HepG2 (cell line): ENCODE data around the gene ZFHX3. TPM values are rescaled to one million over a fixed set of nuclear protein-coding genes. Genes with fewer than 3 reads are reported as not detected.
A peak's percentile ranks its signal among the peaks of the same experiment; 100 is the strongest.

Experiments used
- ATAC-seq: fragments of 200-7000 bp; cut with Tn5 transposase; 3 replicates; pipeline ENCODE4 v1.9.1; 2020; ENCODE audit warnings: mild to moderate bottlenecking, moderate library complexity
- BruUV-seq: library from RNA; stranded (reverse); fragments of 400-500 nt; replicated peaks from 2 replicates; lab custom pipeline; 2021; lab: Mats Ljungman, UMichigan
- CTCF ChIA-PET: fragments of 300-600 bp; formaldehyde crosslinking; extraction: SDS; loops from one replicate; lab custom pipeline; 2021; ENCODE audit warnings: low total read pairs, inconsistent platforms, low intra/inter-chr PET ratio; lab: Yijun Ruan, JAX
- POLR2A ChIA-PET: fragments of 350-600 bp; sonication (Branson Sonifier 250); formaldehyde crosslinking; loops from one replicate; lab custom pipeline; 2020; ENCODE audit warnings: antibody characterized with exemption, inconsistent platforms; lab: Yijun Ruan, JAX
- DNase-seq: peaks from one replicate; pipeline ENCODE4 v3.0.0-alpha.2; 2015; ENCODE audit warnings: low spot score
- FAIRE-seq: peaks from 3 replicates; lab custom pipeline; 2011; peaks lifted over from hg19 to GRCh38; lab: Jason Lieb, UNC
- H2AFZ ChIP-seq: one replicate; pipeline ENCODE4 v1.6.1; 2011; ENCODE audit warnings: low read length, inconsistent platforms
- H3K27ac ChIP-seq: fragments of 300-600 bp; 3 replicates; pipeline ENCODE4 v1.8.0; 2011; ENCODE audit warnings: mixed run types, mild to moderate bottlenecking, mixed read lengths, low read length, inconsistent platforms; ENCODE audit not compliant: insufficient read depth; ENCODE audit errors: extremely low read length
- H3K27me3 ChIP-seq, 2 experiments: fragments of 200-600 bp in 1 of 2; 2 replicates in 1 of 2; 3 replicates in 1 of 2; pipeline versions ENCODE4 v1.6.0 to v1.8.0; 2011; ENCODE audit warnings: low read length in 2 of 2, mild to moderate bottlenecking in 2 of 2, moderate library complexity in 2 of 2, inconsistent platforms in 1 of 2; ENCODE audit not compliant: insufficient read depth in 2 of 2, control insufficient read depth in 1 of 2
- H3K36me3 ChIP-seq, 2 experiments: fragments of 200-600 bp in 1 of 2; replicated peaks in 1 of 2; 2 replicates in 1 of 2; 3 replicates in 1 of 2; pipeline versions ENCODE4 v1.5.1 to v1.8.0; 2011; ENCODE audit warnings: low read length in 2 of 2, inconsistent platforms in 1 of 2; ENCODE audit not compliant: insufficient read depth in 2 of 2, control insufficient read depth in 1 of 2
- H3K4me1 ChIP-seq: 2 replicates; pipeline ENCODE4 v1.5.1; 2012; ENCODE audit warnings: low read length, inconsistent platforms; ENCODE audit not compliant: insufficient read depth
- H3K4me2 ChIP-seq: 2 replicates; pipeline ENCODE4 v1.6.0; 2011; ENCODE audit warnings: low read depth, low read length, inconsistent platforms
- H3K4me3 ChIP-seq, 3 experiments: fragments of 200-600 bp in 1 of 3; sonication (generic), shearing (Covaris generic) in 1 of 3; replicated peaks in 1 of 3; 2 replicates each; pipeline ENCODE4 v1.5.1; 2011 to 2016; ENCODE audit warnings: low read length in 3 of 3, inconsistent platforms in 2 of 3, low read depth in 2 of 3, mild to moderate bottlenecking in 2 of 3, control low read depth in 1 of 3, mixed read lengths in 1 of 3; ENCODE audit not compliant: insufficient read depth in 1 of 3
- H3K79me2 ChIP-seq: one replicate; pipeline ENCODE4 v1.6.1; 2011; ENCODE audit warnings: low read length, inconsistent platforms; ENCODE audit not compliant: insufficient read depth
- H3K9ac ChIP-seq: 2 replicates; pipeline ENCODE4 v1.6.0; 2011; ENCODE audit warnings: mild to moderate bottlenecking, low read depth, low read length, inconsistent platforms; ENCODE audit not compliant: insufficient read depth
- H3K9me3 ChIP-seq: 2 replicates; pipeline ENCODE4 v1.5.1; 2012; ENCODE audit warnings: mild to moderate bottlenecking, low read length
- H4K20me1 ChIP-seq: 2 replicates; pipeline ENCODE4 v1.6.0; 2011; ENCODE audit warnings: inconsistent platforms, mild to moderate bottlenecking, low read length, moderate library complexity; ENCODE audit not compliant: insufficient read depth
- ATF5 ChIP-seq: sonication (generic); formaldehyde crosslinking; IDR thresholded peaks from 2 replicates; pipeline ENCODE4 v1.4.0; 2020; ENCODE audit warnings: mild to moderate bottlenecking, low read depth, missing genetic modification reagents
- DZIP1 ChIP-seq: sonication (generic); formaldehyde crosslinking; IDR thresholded peaks from 2 replicates; pipeline ENCODE4 v1.5.0; 2020; ENCODE audit warnings: mild to moderate bottlenecking, missing genetic modification reagents
- MTA1 ChIP-seq: sonication (generic); formaldehyde crosslinking; IDR thresholded peaks from 2 replicates; pipeline ENCODE4 v1.4.0; 2020; ENCODE audit warnings: missing genetic modification reagents, mild to moderate bottlenecking, borderline replicate concordance
- ZNF558 ChIP-seq: sonication (generic); formaldehyde crosslinking; IDR thresholded peaks from 2 replicates; pipeline ENCODE4 v1.9.0; 2022; ENCODE audit warnings: mild to moderate bottlenecking, missing genetic modification reagents, borderline replicate concordance
- ZSCAN21 ChIP-seq: sonication (generic); formaldehyde crosslinking; IDR thresholded peaks from 2 replicates; pipeline ENCODE4 v1.8.0; 2022; ENCODE audit warnings: mild to moderate bottlenecking, missing genetic modification reagents, moderate library complexity, borderline replicate concordance
- WGBS: methylation state at CpG from one replicate; pipeline ENCODE4 v1.1.6; 2017; ENCODE audit warnings: low lambda C conversion rate; 5-methylcytosine and 5-hydroxymethylcytosine counted together
- in situ Hi-C: cut with HindIII; loops from 2 replicates; pipeline ENCODE4 v1.10.0; 2017; ENCODE audit warnings: low pct_unique_long_range_greater_than_20kb; ENCODE audit not compliant: extremely low pct_ligation_motif_present
- intact Hi-C: fragments of 100-400 bp; cut with micrococcal nuclease; formaldehyde crosslinking; loops from one replicate; pipeline ENCODE4 v1.10.0; 2022; ENCODE audit not compliant: unreplicated experiment
- polyA plus RNA-seq, 8 experiments: library from polyadenylated mRNA; depleted of rRNA in 3 of 8; stranded (reverse) in 7 of 8; unstranded in 1 of 8; fragments of >200 nt; fragmentation: Illumina TruSeq in 4 of 8; extraction: Trizol in 4 of 8; gene quantifications; 2 replicates each; pipeline versions ENCODE4 v1.2.1 to v1.2.3, GENCODE V29; 2011 to 2016; ENCODE audit warnings: low read depth in 4 of 8, missing spikeins in 1 of 8, mixed read lengths in 1 of 8; ENCODE audit not compliant: insufficient read depth in 1 of 8
- total RNA-seq, 5 experiments: library from RNA; depleted of rRNA; stranded (reverse); fragments of >200 nt; fragmentation: Illumina TruSeq; extraction: Trizol; gene quantifications; 2 replicates each; pipeline ENCODE4 v1.2.3, GENCODE V29; 2016; ENCODE audit warnings: low read depth in 1 of 5
- TF ChIP-seq, protein P1 (sequence below), 2 experiments: sonication (generic) in 1 of 2; formaldehyde crosslinking in 1 of 2; IDR thresholded peaks; 2 replicates each; pipeline versions ENCODE4 v1.4.0 to v1.6.1; 2018 to 2020; ENCODE audit warnings: missing genetic modification reagents in 2 of 2, borderline replicate concordance in 1 of 2, low read depth in 1 of 2, mild to moderate bottlenecking in 1 of 2, missing biosample characterization in 1 of 2
- TF ChIP-seq, protein P2 (sequence below): sonication (generic); formaldehyde crosslinking; IDR thresholded peaks from 2 replicates; pipeline ENCODE4 v1.4.0; 2020; ENCODE audit warnings: missing genetic modification reagents, mild to moderate bottlenecking, borderline replicate concordance

The ZFHX3 gene
- total and polyA plus RNA-seq, 2 of the 13 experiments (the other 11 are each of a cell fraction or from before 2014, with no cell fraction given): 5.0 to 6.0 TPM

- Histone ChIP-seq H3K4me1 (no peaks in the 10 kb centered on the region), H2AFZ (no peak overlapping the region), H3K79me2 (peaks cover 45% of the 10 kb centered on the region)
- in situ Hi-C loops: no loop called here
- intact Hi-C loops: loop anchor here (10.0 kb wide), 1 partner anchor 233 kb away; no protein-coding TSS in a partner anchor
- TF ChIP-seq DZIP1 (CRISPR knock-in tag) (no peak), ZNF558 (no peak)
- TF ChIP-seq, all 625 proteins: peak for 0
- ATAC-seq (no peak), FAIRE-seq (no peak), DNase-seq (no peak)
- BruUV-seq: no TSS peak
- WGBS: 93% methylated on average over 9 of the region's 9 CpGs
- Histone ChIP-seq H3K4me3 (no peak overlapping the region), H3K27me3 (no peaks in the 10 kb centered on the region), H3K36me3 (peaks cover 23 to 39% of the 10 kb centered on the region in 2 experiments), H3K27ac (no peak overlapping the region), H3K9ac (no peak overlapping the region), H3K4me2 (no peak overlapping the region), H3K9me3 (no peaks in the 10 kb centered on the region), H4K20me1 (peaks cover 10% of the 10 kb centered on the region; the same call in 1 of the 2 replicates)
- CTCF ChIA-PET: interaction anchor here (0.7 to 1.4 kb wide), 2 partner anchors 14 to 129 kb away, joined by 3 to 7 read pairs; no protein-coding TSS in a partner anchor
- POLR2A ChIA-PET: no interaction called here
These were observed 86.1 kb downstream of the ZFHX3 start for GRCh38 chr16:72961863-72962262.

DNA sequence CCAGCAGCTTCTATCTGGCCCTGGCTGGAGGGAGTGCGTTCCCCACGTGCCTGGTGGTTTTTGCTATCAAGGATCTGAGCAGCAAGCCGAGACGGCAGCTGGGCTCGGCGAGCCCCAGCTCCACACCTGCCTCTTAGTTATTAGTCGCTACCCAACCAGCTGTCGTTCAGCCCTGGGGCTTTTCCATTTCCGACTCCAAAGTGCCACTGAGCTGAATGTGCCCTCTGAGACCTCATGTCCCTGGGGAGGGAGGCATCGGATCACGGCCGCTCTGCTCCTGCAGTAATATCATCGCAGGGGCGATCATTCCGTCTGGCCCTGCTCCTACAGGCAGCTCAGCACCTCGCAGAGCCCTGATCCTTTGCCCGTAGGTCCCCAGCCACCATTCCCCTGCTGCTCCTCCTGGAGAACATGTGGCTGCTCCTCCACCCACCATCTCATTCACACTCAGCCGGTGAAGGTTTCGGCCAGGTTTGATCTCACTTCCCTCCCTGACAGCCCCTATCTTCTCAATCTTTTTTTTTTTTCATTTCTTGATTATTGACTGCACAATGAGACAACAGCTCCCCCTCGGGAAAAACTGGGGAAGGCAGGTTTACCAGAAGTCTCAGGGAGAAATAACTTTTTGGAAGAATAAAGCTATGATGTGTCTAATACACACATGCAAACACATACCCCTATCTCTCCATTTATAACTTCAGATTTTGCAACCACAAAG is 86.7 kb downstream of the ZFHX3 start:
- H3K79me2 ChIP-seq: peaks cover 39% of the 10 kb centered on the region
- DNase-seq: no peak
- H4K20me1 ChIP-seq: peaks cover 10% of the 10 kb centered on the region; the same call in 1 of the 2 replicates
- no peak overlapping the region for H3K27ac ChIP-seq
- H3K9ac ChIP-seq: no peak overlapping the region
- POLR2A ChIA-PET: no interaction called here
- in situ Hi-C loops: no loop called here
- no peak overlapping the region for H2AFZ ChIP-seq
- ATAC-seq: no peak
- intact Hi-C loops: loop anchor here (10.0 kb wide), 1 partner anchor 234 kb away; no protein-coding TSS in a partner anchor
- H3K36me3 ChIP-seq: peaks cover 22 to 39% of the 10 kb centered on the region in 2 experiments
- BruUV-seq: no TSS peak
- no peaks in the 10 kb centered on the region for H3K9me3 ChIP-seq
- CTCF ChIA-PET: interaction anchor here (0.7 to 1.4 kb wide), 2 partner anchors 13 to 129 kb away, joined by 3 to 7 read pairs; no protein-coding TSS in a partner anchor
- no peak for FAIRE-seq
- no peaks in the 10 kb centered on the region for H3K4me1 ChIP-seq
- H3K4me2 ChIP-seq: no peak overlapping the region
- no peak overlapping the region for H3K4me3 ChIP-seq
- H3K27me3 ChIP-seq: no peaks in the 10 kb centered on the region
- WGBS: 94% methylated on average over 20 of the region's 20 CpGs
- TF ChIP-seq ATF5 (CRISPR knock-in tag) (no peak), ZSCAN21 (CRISPR knock-in tag) (0 out of 2 replicates have a peak, but pooled peaks have one; percentile 20), MTA1 (CRISPR knock-in tag) (no peak)
- TF ChIP-seq, protein P1, sequence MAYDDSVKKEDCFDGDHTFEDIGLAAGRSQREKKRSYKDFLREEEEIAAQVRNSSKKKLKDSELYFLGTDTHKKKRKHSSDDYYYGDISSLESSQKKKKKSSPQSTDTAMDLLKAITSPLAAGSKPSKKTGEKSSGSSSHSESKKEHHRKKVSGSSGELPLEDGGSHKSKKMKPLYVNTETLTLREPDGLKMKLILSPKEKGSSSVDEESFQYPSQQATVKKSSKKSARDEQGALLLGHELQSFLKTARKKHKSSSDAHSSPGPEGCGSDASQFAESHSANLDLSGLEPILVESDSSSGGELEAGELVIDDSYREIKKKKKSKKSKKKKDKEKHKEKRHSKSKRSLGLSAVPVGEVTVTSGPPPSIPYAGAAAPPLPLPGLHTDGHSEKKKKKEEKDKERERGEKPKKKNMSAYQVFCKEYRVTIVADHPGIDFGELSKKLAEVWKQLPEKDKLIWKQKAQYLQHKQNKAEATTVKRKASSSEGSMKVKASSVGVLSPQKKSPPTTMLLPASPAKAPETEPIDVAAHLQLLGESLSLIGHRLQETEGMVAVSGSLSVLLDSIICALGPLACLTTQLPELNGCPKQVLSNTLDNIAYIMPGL (CRISPR knock-in tag; IDR thresholded peaks at IDR 0.05; ENCODE audit: borderline replicate concordance in 1 of 2, low read depth in 1 of 2): no peak
- TF ChIP-seq, protein P2, sequence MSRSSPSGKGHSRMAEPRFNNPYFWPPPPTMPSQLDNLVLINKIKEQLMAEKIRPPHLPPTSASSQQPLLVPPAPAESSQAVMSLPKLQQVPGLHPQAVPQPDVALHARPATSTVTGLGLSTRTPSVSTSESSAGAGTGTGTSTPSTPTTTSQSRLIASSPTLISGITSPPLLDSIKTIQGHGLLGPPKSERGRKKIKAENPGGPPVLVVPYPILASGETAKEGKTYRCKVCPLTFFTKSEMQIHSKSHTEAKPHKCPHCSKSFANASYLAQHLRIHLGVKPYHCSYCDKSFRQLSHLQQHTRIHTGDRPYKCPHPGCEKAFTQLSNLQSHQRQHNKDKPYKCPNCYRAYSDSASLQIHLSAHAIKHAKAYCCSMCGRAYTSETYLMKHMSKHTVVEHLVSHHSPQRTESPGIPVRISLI (CRISPR knock-in tag): peak; percentile 46; the same call in 1 of the 2 replicates
